GM12873 (cell line): Measurements from ENCODE around the gene FGF10.

Source experiments
- TF ChIP-seq, protein P1 (sequence below): IDR thresholded peaks from 2 replicates; pipeline ENCODE4 v1.5.1; 2012; ENCODE audit warnings: low read depth, mild to moderate bottlenecking, moderate library complexity, low read length, control low read depth; ENCODE audit not compliant: insufficient read depth; ENCODE audit errors: missing control alignments

FGF10 gene

GRCh38 chr5:44389090-44389822 is at the start of gene FGF10:
Gene FGF10 (minus strand): TSS chr5:44389420. CDS start chr5:44388682, 738 bp downstream.
- TF ChIP-seq, protein P1, sequence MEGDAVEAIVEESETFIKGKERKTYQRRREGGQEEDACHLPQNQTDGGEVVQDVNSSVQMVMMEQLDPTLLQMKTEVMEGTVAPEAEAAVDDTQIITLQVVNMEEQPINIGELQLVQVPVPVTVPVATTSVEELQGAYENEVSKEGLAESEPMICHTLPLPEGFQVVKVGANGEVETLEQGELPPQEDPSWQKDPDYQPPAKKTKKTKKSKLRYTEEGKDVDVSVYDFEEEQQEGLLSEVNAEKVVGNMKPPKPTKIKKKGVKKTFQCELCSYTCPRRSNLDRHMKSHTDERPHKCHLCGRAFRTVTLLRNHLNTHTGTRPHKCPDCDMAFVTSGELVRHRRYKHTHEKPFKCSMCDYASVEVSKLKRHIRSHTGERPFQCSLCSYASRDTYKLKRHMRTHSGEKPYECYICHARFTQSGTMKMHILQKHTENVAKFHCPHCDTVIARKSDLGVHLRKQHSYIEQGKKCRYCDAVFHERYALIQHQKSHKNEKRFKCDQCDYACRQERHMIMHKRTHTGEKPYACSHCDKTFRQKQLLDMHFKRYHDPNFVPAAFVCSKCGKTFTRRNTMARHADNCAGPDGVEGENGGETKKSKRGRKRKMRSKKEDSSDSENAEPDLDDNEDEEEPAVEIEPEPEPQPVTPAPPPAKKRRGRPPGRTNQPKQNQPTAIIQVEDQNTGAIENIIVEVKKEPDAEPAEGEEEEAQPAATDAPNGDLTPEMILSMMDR: no peak

DNA sequence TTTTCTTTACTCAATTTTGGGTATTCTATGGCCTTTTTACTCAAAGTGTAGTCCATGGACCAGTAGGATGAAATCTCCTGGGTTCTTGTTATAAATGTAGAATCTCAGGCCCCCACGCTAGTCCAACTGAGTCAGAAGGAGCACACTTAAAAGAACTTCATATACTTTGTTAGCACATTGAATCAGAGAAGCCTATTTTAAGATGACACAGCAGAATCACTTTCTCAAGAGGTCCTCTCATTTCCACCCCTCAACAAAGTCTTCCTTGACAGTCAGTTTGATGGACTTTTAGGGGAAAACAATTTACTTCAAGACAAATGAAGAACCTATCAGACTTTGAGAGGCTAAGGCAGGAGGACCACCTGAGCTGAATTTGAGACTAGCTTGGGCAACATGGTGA is 37.7 kb upstream of the FGF10 start:
- TF ChIP-seq, protein P1: no peak

- TF ChIP-seq, protein P1: no peak
These were observed 23.1 kb upstream of the FGF10 start for GRCh38 chr5:44412286-44412685.

GRCh38 chr5:44402084-44402483 is 12.9 kb upstream of the FGF10 start:
- TF ChIP-seq, protein P1: no peak

DNA sequence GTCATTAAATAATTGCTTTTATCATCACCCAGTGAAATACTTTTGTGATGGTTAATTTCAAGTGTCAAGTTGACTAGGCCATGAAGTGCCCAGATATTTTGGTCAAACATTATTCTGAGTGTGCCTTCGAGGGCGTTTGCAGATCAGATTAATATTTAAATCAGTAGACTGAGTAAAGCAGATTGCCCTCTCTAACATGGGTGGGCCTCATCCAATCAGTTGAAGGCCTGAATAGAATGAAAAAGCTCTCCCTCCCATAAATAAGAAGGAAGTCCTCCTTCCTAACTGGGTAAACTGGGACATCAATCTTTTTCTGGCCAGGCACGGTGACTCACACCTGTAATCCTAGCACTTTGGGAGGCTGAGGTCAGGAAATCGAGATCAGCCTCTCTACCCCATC is 12.4 kb upstream of the FGF10 start:
- TF ChIP-seq, protein P1: no peak

GRCh38 chr5:44398382-44398781 is 9.2 kb upstream of the FGF10 start:
- TF ChIP-seq, protein P1: no peak

DNA sequence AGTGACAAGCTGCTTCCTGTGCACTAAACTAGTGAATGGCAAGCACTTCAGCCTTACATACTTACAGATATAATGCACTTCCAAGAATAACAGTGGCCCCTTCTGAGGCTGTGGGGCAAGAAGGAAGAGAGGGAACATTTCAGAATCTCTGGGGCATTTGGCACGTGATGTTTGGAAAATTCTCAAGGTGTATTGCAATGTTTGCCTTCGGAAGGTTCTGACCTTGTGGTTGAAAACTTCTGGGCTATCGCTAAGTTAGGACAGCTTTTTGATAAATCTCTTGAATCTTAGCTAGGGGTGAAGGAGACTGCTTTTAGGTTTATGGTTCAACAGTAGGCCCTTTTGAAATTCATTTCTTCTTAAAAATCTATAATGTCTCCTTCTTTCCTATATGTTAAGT is 7.1 kb upstream of the FGF10 start:
- TF ChIP-seq, protein P1: no peak
